DOHH2 (cell line): ENCODE data around the gene MYBPC2.

Experiments
- H3F3A ChIP-seq: fragments of 200-600 bp; sonication (generic), shearing (Covaris generic); 2 replicates; pipeline ENCODE4 v1.6.0; 2016; ENCODE audit warnings: antibody characterized with exemption, mild to moderate bottlenecking; ENCODE audit not compliant: control insufficient read depth, insufficient read depth
- H3K27ac ChIP-seq: fragments of 200-600 bp; sonication (generic); 2 replicates; pipeline ENCODE4 v1.5.1; 2014; ENCODE audit warnings: low read depth, mild to moderate bottlenecking, low read length, moderate library complexity
- H3K27me3 ChIP-seq: fragments of 200-600 bp; sonication (generic); 2 replicates; pipeline ENCODE4 v1.6.1; 2014; ENCODE audit warnings: mild to moderate bottlenecking, low read length, mixed read lengths; ENCODE audit not compliant: control insufficient read depth
- H3K36me3 ChIP-seq: fragments of 200-600 bp; sonication (generic); 2 replicates; pipeline ENCODE4 v1.6.1; 2014; ENCODE audit warnings: mild to moderate bottlenecking, low read length, moderate library complexity, mixed read lengths; ENCODE audit not compliant: control insufficient read depth
- H3K4me1 ChIP-seq: fragments of 200-600 bp; sonication (generic); 2 replicates; pipeline ENCODE4 v1.6.1; 2014; ENCODE audit warnings: mild to moderate bottlenecking, low read length, mixed read lengths; ENCODE audit not compliant: control insufficient read depth
- H3K4me2 ChIP-seq: fragments of 200-600 bp; sonication (generic); 2 replicates; pipeline ENCODE4 v1.6.0; 2014; ENCODE audit warnings: mild to moderate bottlenecking, low read length, moderate library complexity
- H3K4me3 ChIP-seq: fragments of 200-600 bp; sonication (generic); 2 replicates; pipeline ENCODE4 v1.5.1; 2014; ENCODE audit warnings: mild to moderate bottlenecking, low read length, mixed read lengths
- H3K79me2 ChIP-seq: fragments of 200-600 bp; sonication (generic); 2 replicates; pipeline ENCODE4 v1.6.1; 2014; ENCODE audit warnings: mild to moderate bottlenecking, low read length, mixed read lengths; ENCODE audit not compliant: control insufficient read depth
- H3K9me2 ChIP-seq: fragments of 200-600 bp; sonication (generic); replicated peaks from 2 replicates; pipeline ENCODE4 v1.6.1; 2014; ENCODE audit warnings: mild to moderate bottlenecking, low read length, mixed read lengths; ENCODE audit not compliant: control insufficient read depth
- H3K9me3 ChIP-seq: fragments of 200-600 bp; sonication (generic); 2 replicates; pipeline ENCODE4 v1.6.1; 2014; ENCODE audit warnings: antibody characterized with exemption, low read length, mixed read lengths; ENCODE audit not compliant: control insufficient read depth, insufficient read depth
- H4K20me1 ChIP-seq: fragments of 200-600 bp; sonication (generic); 2 replicates; pipeline ENCODE4 v1.6.0; 2014; ENCODE audit warnings: low read depth, mild to moderate bottlenecking, antibody characterized with exemption, low read length, moderate library complexity; ENCODE audit not compliant: control insufficient read depth, insufficient read depth
- CTCF ChIP-seq: fragments of 200-600 bp; sonication (generic); IDR thresholded peaks from one replicate; pipeline ENCODE4 v1.5.1; 2014; ENCODE audit warnings: antibody characterized with exemption, mild to moderate bottlenecking, low read depth, low read length; ENCODE audit not compliant: poor library complexity, severe bottlenecking
- EZH2phosphoT487 ChIP-seq: fragments of 200-600 bp; sonication (generic); IDR thresholded peaks from 2 replicates; pipeline ENCODE4 v1.6.1; 2017; ENCODE audit warnings: borderline replicate concordance, mild to moderate bottlenecking, antibody characterized with exemption, low read length, moderate library complexity, mixed read lengths

Gene MYBPC2

GRCh38 chr19:50450369-50451222, 17.9 kb downstream of the MYBPC2 start:
- Histone ChIP-seq H3K36me3 (peaks cover 47% of the 10 kb centered on the region), H3K9me3 (no peaks in the 10 kb centered on the region), H3F3A (no peaks in the 10 kb centered on the region), H3K4me1 (no peaks in the 10 kb centered on the region), H3K27ac (no peak overlapping the region), H3K4me3 (no peak overlapping the region), H3K9me2 (no peaks in the 10 kb centered on the region), H4K20me1 (no peaks in the 10 kb centered on the region), H3K4me2 (no peak overlapping the region), H3K79me2 (no peaks in the 10 kb centered on the region), H3K27me3 (no peaks in the 10 kb centered on the region)
- no peak for TF ChIP-seq CTCF
- TF ChIP-seq EZH2phosphoT487, result no peak

- Histone ChIP-seq H3K27me3 (no peaks in the 10 kb centered on the region), H4K20me1 (no peaks in the 10 kb centered on the region), H3K9me2 (no peaks in the 10 kb centered on the region), H3K4me2 (no peak overlapping the region), H3F3A (no peaks in the 10 kb centered on the region), H3K79me2 (no peaks in the 10 kb centered on the region), H3K36me3 (peaks cover 48% of the 10 kb centered on the region), H3K27ac (no peak overlapping the region), H3K9me3 (no peaks in the 10 kb centered on the region), H3K4me3 (no peak overlapping the region), H3K4me1 (no peaks in the 10 kb centered on the region)
- TF ChIP-seq CTCF (no peak), EZH2phosphoT487 (no peak)
Measured at GRCh38 chr19:50451223-50451534, 18.5 kb downstream of the MYBPC2 start.

- H4K20me1 ChIP-seq, result no peaks in the 10 kb centered on the region
- H3K4me3 ChIP-seq, result no peak overlapping the region
Measured at GRCh38 chr19:50453243-50453642, 20.6 kb downstream of the MYBPC2 start.

More at GRCh38 chr19:50453243-50453642, 20.6 kb downstream of the MYBPC2 start:
- Histone ChIP-seq H3K9me2 (no peaks in the 10 kb centered on the region), H3K27me3 (no peaks in the 10 kb centered on the region), H3K36me3 (peaks cover 46% of the 10 kb centered on the region), H3K9me3 (no peaks in the 10 kb centered on the region), H3K27ac (no peak overlapping the region), H3K4me2 (no peak overlapping the region), H3K79me2 (no peaks in the 10 kb centered on the region), H3K4me1 (no peaks in the 10 kb centered on the region), H3F3A (no peaks in the 10 kb centered on the region)
- TF ChIP-seq CTCF, result no peak
- TF ChIP-seq EZH2phosphoT487, result no peak
